H1 (cell line): Measurements from ENCODE around the gene KIF23.

Experiments used
- CBX8 ChIP-seq: fragments of 300-800, 300-1000 bp; sonication (generic); IDR thresholded peaks from 2 replicates; pipeline ENCODE4 v1.7.1; 2016; ENCODE audit warnings: low read depth, low read length, borderline replicate concordance
- CEBPB ChIP-seq: IDR thresholded peaks from 2 replicates; pipeline ENCODE4 v1.6.1; 2012; ENCODE audit warnings: low read depth, low read length
- CREB1 ChIP-seq: IDR thresholded peaks from 2 replicates; pipeline ENCODE4 v1.6.1; 2012; ENCODE audit warnings: inconsistent platforms
- CTCF ChIP-seq, 3 experiments: IDR thresholded peaks; 1 replicate in 2 of 3; 2 replicates in 1 of 3; pipeline versions ENCODE4 v1.5.1 to v1.6.1; 2011; ENCODE audit warnings: low read length in 3 of 3, mild to moderate bottlenecking in 3 of 3, inconsistent platforms in 2 of 3, low read depth in 1 of 3, moderate library complexity in 1 of 3; ENCODE audit not compliant: insufficient read depth in 1 of 3; ENCODE audit errors: control extremely low read depth in 1 of 3
- EP300 ChIP-seq, 2 experiments: IDR thresholded peaks; 1 replicate in 1 of 2; 2 replicates in 1 of 2; pipeline ENCODE4 v1.6.1; 2011 to 2012; ENCODE audit warnings: low read depth in 2 of 2, low read length in 2 of 2, mild to moderate bottlenecking in 2 of 2, borderline replicate concordance in 1 of 2, inconsistent platforms in 1 of 2, moderate library complexity in 1 of 2
- EZH2 ChIP-seq: fragments of 200-600 bp; sonication (generic); IDR thresholded peaks from 2 replicates; pipeline ENCODE4 v1.7.1; 2012; ENCODE audit warnings: low read depth, mild to moderate bottlenecking, moderate library complexity, low read length, inconsistent platforms; ENCODE audit not compliant: severe bottlenecking
- GABPA ChIP-seq: IDR thresholded peaks from 2 replicates; pipeline ENCODE4 v1.6.1; 2011; ENCODE audit warnings: mild to moderate bottlenecking, low read length, moderate library complexity, borderline replicate concordance; ENCODE audit not compliant: insufficient read depth
- POLR2A ChIP-seq, 2 experiments: IDR thresholded peaks; 1 replicate in 1 of 2; 2 replicates in 1 of 2; pipeline ENCODE4 v1.6.1; 2011; ENCODE audit warnings: low read depth in 2 of 2, low read length in 2 of 2, mild to moderate bottlenecking in 2 of 2; ENCODE audit errors: control extremely low read depth in 1 of 2
- POLR2AphosphoS5 ChIP-seq: IDR thresholded peaks from 2 replicates; pipeline ENCODE4 v1.6.1; 2011; ENCODE audit warnings: low read depth, low read length
- RAD21 ChIP-seq, 2 experiments: IDR thresholded peaks in 1 of 2; conservative IDR thresholded peaks in 1 of 2; 2 replicates each; pipeline ENCODE4 v1.6.1; 2011; ENCODE audit warnings: low read depth in 2 of 2, low read length in 2 of 2, improper control_type of control experiment in 1 of 2, inconsistent platforms in 1 of 2, mild to moderate bottlenecking in 1 of 2, moderate library complexity in 1 of 2
- TAF1 ChIP-seq: IDR thresholded peaks from 2 replicates; pipeline ENCODE4 v1.6.1; 2011; ENCODE audit warnings: mild to moderate bottlenecking, low read depth, low read length
- TAF7 ChIP-seq: optimal IDR thresholded peaks from 2 replicates; pipeline ENCODE3; 2011; ENCODE audit warnings: low read depth, mild to moderate bottlenecking, inconsistent platforms, low read length, moderate library complexity, borderline replicate concordance
- USF2 ChIP-seq: IDR thresholded peaks from 2 replicates; pipeline ENCODE4 v1.6.1; 2011; ENCODE audit warnings: low read length, improper control_type of control experiment
- ZNF274 ChIP-seq: IDR thresholded peaks from 2 replicates; pipeline ENCODE4 v1.7.0; 2012; ENCODE audit warnings: low read length, borderline replicate concordance; ENCODE audit errors: extremely low read depth

GRCh38 chr15:69493406-69493805, 79.3 kb downstream of the KIF23 start:
- TF ChIP-seq CREB1: no peak
- TF ChIP-seq CTCF (IDR thresholded peaks at IDR 0.05; ENCODE audit: control extremely low read depth in 1 of 3, insufficient read depth in 1 of 3, low read depth in 1 of 3, low read length in 3 of 3): no peak
- TF ChIP-seq CEBPB: no peak
- no peak for TF ChIP-seq RAD21 (IDR thresholded peaks at IDR 0.05 in 1 of 2, conservative IDR thresholded peaks at IDR 0.05 in 1 of 2; ENCODE audit: low read depth in 2 of 2, low read length in 2 of 2)
- no peak for TF ChIP-seq USF2
- TF ChIP-seq POLR2A (IDR thresholded peaks at IDR 0.05; ENCODE audit: control extremely low read depth in 1 of 2, low read depth in 2 of 2, low read length in 2 of 2): no peak
- no peak for TF ChIP-seq ZNF274
- no peak for TF ChIP-seq GABPA
- no peak for TF ChIP-seq TAF7
- TF ChIP-seq EP300 (IDR thresholded peaks at IDR 0.05; ENCODE audit: borderline replicate concordance in 1 of 2, low read depth in 2 of 2, low read length in 2 of 2): no peak
- no peak for TF ChIP-seq TAF1
- no peak for TF ChIP-seq EZH2
- TF ChIP-seq CBX8: no peak
- no peak for TF ChIP-seq POLR2AphosphoS5
